SK-N-SH (cell line): Measurements from ENCODE around the gene ANKRD52. TPM values are rescaled to one million over a fixed set of nuclear protein-coding genes. Genes with fewer than 3 reads are reported as not detected.

Source experiments
- CTCF ChIA-PET: fragments of 300-600, 350-600 bp; formaldehyde crosslinking; extraction: SDS; loops from one replicate; lab custom pipeline; 2021; lab: Yijun Ruan, JAX
- POLR2A ChIA-PET: fragments of 350-600 bp; sonication (Branson Sonifier 250); formaldehyde crosslinking; extraction: SDS; loops from one replicate; lab custom pipeline; 2020; ENCODE audit warnings: antibody characterized with exemption, inconsistent platforms; lab: Yijun Ruan, JAX
- DNase-seq: peaks from one replicate; pipeline ENCODE4 v3.0.0; 2012
- H2AFZ ChIP-seq: fragments of 200-600 bp; sonication (generic); 2 replicates; pipeline ENCODE4 v1.8.1; 2016; ENCODE audit warnings: antibody characterized with exemption, mild to moderate bottlenecking, low read depth
- H3F3A ChIP-seq: fragments of 200-600 bp; sonication (generic); replicated peaks from 2 replicates; pipeline ENCODE3; 2016; ENCODE audit warnings: antibody characterized with exemption, mild to moderate bottlenecking; ENCODE audit not compliant: insufficient read depth
- H3K27ac ChIP-seq, 2 experiments: fragments of 200-500 bp in 1 of 2; fragments of 200-600 bp in 1 of 2; sonication (Bioruptor generic) in 1 of 2; sonication (generic), shearing (Covaris generic) in 1 of 2; 2 replicates each; pipeline versions ENCODE4 v1.5.1 to v1.6.1; 2014 to 2016; ENCODE audit warnings: low read depth in 2 of 2, inconsistent platforms in 1 of 2, low read length in 1 of 2, mild to moderate bottlenecking in 1 of 2, mixed read lengths in 1 of 2
- H3K27me3 ChIP-seq: fragments of 200-600 bp; sonication (generic), shearing (Covaris generic); 2 replicates; pipeline ENCODE4 v1.6.1; 2016; ENCODE audit warnings: mixed run types; ENCODE audit not compliant: insufficient read depth
- H3K36me3 ChIP-seq, 2 experiments: fragments of 200-500 bp in 1 of 2; fragments of 200-600 bp in 1 of 2; sonication (Bioruptor generic) in 1 of 2; sonication (generic) in 1 of 2; replicated peaks in 1 of 2; 2 replicates each; pipeline versions ENCODE3 to v1.5.1; 2014 to 2016; ENCODE audit warnings: low read length in 1 of 2, mild to moderate bottlenecking in 1 of 2; ENCODE audit not compliant: insufficient read depth in 2 of 2, control insufficient read depth in 1 of 2
- H3K4me1 ChIP-seq, 2 experiments: fragments of 200-500 bp in 1 of 2; fragments of 200-600 bp in 1 of 2; sonication (Bioruptor generic) in 1 of 2; sonication (generic), shearing (Covaris generic) in 1 of 2; 2 replicates each; pipeline versions ENCODE4 v1.5.1 to v1.6.1; 2014 to 2016; ENCODE audit warnings: low read depth in 1 of 2, low read length in 1 of 2, mixed run types in 1 of 2; ENCODE audit not compliant: insufficient read depth in 2 of 2, control insufficient read depth in 1 of 2
- H3K4me2 ChIP-seq: fragments of 200-600 bp; sonication (generic), shearing (Covaris generic); 2 replicates; pipeline ENCODE4 v1.6.1; 2017; ENCODE audit warnings: mixed run types
- H3K4me3 ChIP-seq, 2 experiments: fragments of 200-500 bp in 1 of 2; fragments of 200-600 bp in 1 of 2; sonication (Bioruptor generic) in 1 of 2; sonication (generic), shearing (Covaris generic) in 1 of 2; 2 replicates each; pipeline versions ENCODE4 v1.5.1 to v1.8.1; 2014 to 2016; ENCODE audit warnings: low read depth in 2 of 2, inconsistent platforms in 1 of 2, low read length in 1 of 2, mild to moderate bottlenecking in 1 of 2, mixed read lengths in 1 of 2, moderate library complexity in 1 of 2
- H3K79me2 ChIP-seq: fragments of 200-600 bp; sonication (generic); 2 replicates; pipeline ENCODE4 v1.8.1; 2017; ENCODE audit warnings: mild to moderate bottlenecking; ENCODE audit not compliant: insufficient read depth
- H3K9ac ChIP-seq: fragments of 200-600 bp; sonication (generic); 2 replicates; pipeline ENCODE4 v1.6.1; 2017; ENCODE audit warnings: mixed run types
- H3K9me2 ChIP-seq: fragments of 200-600 bp; sonication (generic); 2 replicates; pipeline ENCODE4 v1.6.1; 2017; ENCODE audit warnings: mixed run types
- H3K9me3 ChIP-seq: fragments of 200-600 bp; sonication (generic); 2 replicates; pipeline ENCODE4 v1.6.1; 2017; ENCODE audit warnings: mixed run types, mild to moderate bottlenecking, moderate library complexity
- H4K20me1 ChIP-seq: fragments of 200-600 bp; sonication (generic); 2 replicates; pipeline ENCODE4 v1.6.1; 2017; ENCODE audit warnings: mild to moderate bottlenecking, mixed run types; ENCODE audit not compliant: insufficient read depth
- ELF1 ChIP-seq: IDR thresholded peaks from 2 replicates; pipeline ENCODE4 v1.4.0; 2012
- EP300 ChIP-seq, 2 experiments: IDR thresholded peaks; 2 replicates each; pipeline versions ENCODE4 v1.4.0 to v1.6.1; 2012; ENCODE audit warnings: borderline replicate concordance in 1 of 2, low read depth in 1 of 2, low read length in 1 of 2
- FOXJ3 ChIP-seq: sonication (generic); formaldehyde crosslinking; IDR thresholded peaks from 2 replicates; pipeline ENCODE4 v1.5.1; 2020; ENCODE audit warnings: mild to moderate bottlenecking, missing genetic modification reagents
- FOXM1 ChIP-seq: IDR thresholded peaks from 2 replicates; pipeline ENCODE4 v1.4.0; 2012; ENCODE audit warnings: low read depth, mild to moderate bottlenecking
- GABPA ChIP-seq: IDR thresholded peaks from 2 replicates; pipeline ENCODE4 v1.4.0; 2012; ENCODE audit warnings: low read depth, mild to moderate bottlenecking
- JUND ChIP-seq: IDR thresholded peaks from 2 replicates; pipeline ENCODE4 v1.4.0; 2012
- MXI1 ChIP-seq: IDR thresholded peaks from 2 replicates; pipeline ENCODE4 v1.6.1; 2012; ENCODE audit warnings: mild to moderate bottlenecking, low read depth, low read length, improper control_type of control experiment
- POLR2AphosphoS5 ChIP-seq: IDR thresholded peaks from 2 replicates; pipeline ENCODE4 v1.6.1; 2012; ENCODE audit warnings: low read depth, low read length
- RAD21 ChIP-seq: IDR thresholded peaks from 2 replicates; pipeline ENCODE4 v1.6.1; 2012; ENCODE audit warnings: mild to moderate bottlenecking, low read length
- RCOR1 ChIP-seq: fragments of 150-350 bp; IDR thresholded peaks from 2 replicates; pipeline ENCODE4 v1.6.1; 2017; ENCODE audit warnings: antibody characterized with exemption, low read length
- RXRA ChIP-seq: IDR thresholded peaks from 2 replicates; pipeline ENCODE4 v1.4.0; 2012; ENCODE audit warnings: low read depth, mild to moderate bottlenecking, borderline replicate concordance
- SIN3A ChIP-seq: IDR thresholded peaks from 2 replicates; pipeline ENCODE4 v1.6.1; 2012; ENCODE audit warnings: low read depth, mild to moderate bottlenecking, low read length, moderate library complexity, borderline replicate concordance
- SMC3 ChIP-seq: IDR thresholded peaks from 2 replicates; pipeline ENCODE4 v1.6.1; 2012; ENCODE audit warnings: low read depth, low read length, improper control_type of control experiment
- TCF12 ChIP-seq: IDR thresholded peaks from 2 replicates; pipeline ENCODE4 v1.4.0; 2012
- YY1 ChIP-seq: IDR thresholded peaks from 2 replicates; pipeline ENCODE4 v1.4.0; 2012; ENCODE audit warnings: low read depth, mild to moderate bottlenecking
- ZBTB33 ChIP-seq: IDR thresholded peaks from 2 replicates; pipeline ENCODE4 v1.4.0; 2012; ENCODE audit warnings: low read depth, borderline replicate concordance
- WGBS: methylation state at CpG from one replicate; pipeline ENCODE4 v1.1.6; 2017; ENCODE audit warnings: low lambda C conversion rate; 5-methylcytosine and 5-hydroxymethylcytosine counted together
- polyA plus RNA-seq, 3 experiments: library from polyadenylated mRNA; depleted of rRNA; stranded (reverse); fragments of >200 nt; gene quantifications; 2 replicates each; pipeline ENCODE4 v1.2.3, GENCODE V29; 2012
- TF ChIP-seq, protein P1 (sequence below): IDR thresholded peaks from 2 replicates; pipeline ENCODE4 v1.6.1; 2012; ENCODE audit warnings: mild to moderate bottlenecking, low read depth, low read length, moderate library complexity
- TF ChIP-seq, protein P2 (sequence below): IDR thresholded peaks from 2 replicates; pipeline ENCODE4 v1.4.0; 2012; ENCODE audit warnings: low read depth

The ANKRD52 gene
- polyA plus RNA-seq, 1 of the 3 experiments (the other 2 are of a cell fraction), result 23.4 TPM

- Histone ChIP-seq H3F3A (peaks cover 5% of the 10 kb centered on the region), H3K79me2 (peaks cover 29% of the 10 kb centered on the region; the same call in 1 of the 2 replicates), H3K9me3 (no peaks in the 10 kb centered on the region), H3K9ac (no peak overlapping the region), H2AFZ (no peak overlapping the region), H3K27ac (no peak overlapping the region), H3K9me2 (no peaks in the 10 kb centered on the region)
- ChIA-PET POLR2A (interaction anchor here (0.6 to 1.0 kb wide), 3 partner anchors 12 to 205 kb away, joined by 3 read pairs; no protein-coding TSS in a partner anchor), CTCF (interaction anchor here (1.1 to 3.1 kb wide), 4 partner anchors 10 to 59 kb away, joined by 3 to 24 read pairs (median 6); partner anchors contain the start of genes ANKRD52 and SMARCC2)
- no peak for DNase-seq
- TF ChIP-seq ELF1 (no peak), FOXJ3 (no peak), SIN3A (no peak), YY1 (no peak), ZBTB33 (no peak), GABPA (no peak), TCF12 (no peak), EP300 (IDR thresholded peaks at IDR 0.05; ENCODE audit: borderline replicate concordance in 1 of 2, low read depth in 1 of 2, low read length in 1 of 2) (no peak), MXI1 (no peak), RCOR1 (no peak), POLR2AphosphoS5 (no peak), JUND (no peak), SMC3 (no peak), RXRA (no peak), RAD21 (no peak), FOXM1 (no peak)
- TF ChIP-seq, protein P1, sequence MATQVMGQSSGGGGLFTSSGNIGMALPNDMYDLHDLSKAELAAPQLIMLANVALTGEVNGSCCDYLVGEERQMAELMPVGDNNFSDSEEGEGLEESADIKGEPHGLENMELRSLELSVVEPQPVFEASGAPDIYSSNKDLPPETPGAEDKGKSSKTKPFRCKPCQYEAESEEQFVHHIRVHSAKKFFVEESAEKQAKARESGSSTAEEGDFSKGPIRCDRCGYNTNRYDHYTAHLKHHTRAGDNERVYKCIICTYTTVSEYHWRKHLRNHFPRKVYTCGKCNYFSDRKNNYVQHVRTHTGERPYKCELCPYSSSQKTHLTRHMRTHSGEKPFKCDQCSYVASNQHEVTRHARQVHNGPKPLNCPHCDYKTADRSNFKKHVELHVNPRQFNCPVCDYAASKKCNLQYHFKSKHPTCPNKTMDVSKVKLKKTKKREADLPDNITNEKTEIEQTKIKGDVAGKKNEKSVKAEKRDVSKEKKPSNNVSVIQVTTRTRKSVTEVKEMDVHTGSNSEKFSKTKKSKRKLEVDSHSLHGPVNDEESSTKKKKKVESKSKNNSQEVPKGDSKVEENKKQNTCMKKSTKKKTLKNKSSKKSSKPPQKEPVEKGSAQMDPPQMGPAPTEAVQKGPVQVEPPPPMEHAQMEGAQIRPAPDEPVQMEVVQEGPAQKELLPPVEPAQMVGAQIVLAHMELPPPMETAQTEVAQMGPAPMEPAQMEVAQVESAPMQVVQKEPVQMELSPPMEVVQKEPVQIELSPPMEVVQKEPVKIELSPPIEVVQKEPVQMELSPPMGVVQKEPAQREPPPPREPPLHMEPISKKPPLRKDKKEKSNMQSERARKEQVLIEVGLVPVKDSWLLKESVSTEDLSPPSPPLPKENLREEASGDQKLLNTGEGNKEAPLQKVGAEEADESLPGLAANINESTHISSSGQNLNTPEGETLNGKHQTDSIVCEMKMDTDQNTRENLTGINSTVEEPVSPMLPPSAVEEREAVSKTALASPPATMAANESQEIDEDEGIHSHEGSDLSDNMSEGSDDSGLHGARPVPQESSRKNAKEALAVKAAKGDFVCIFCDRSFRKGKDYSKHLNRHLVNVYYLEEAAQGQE, result no peak
- TF ChIP-seq, protein P2, sequence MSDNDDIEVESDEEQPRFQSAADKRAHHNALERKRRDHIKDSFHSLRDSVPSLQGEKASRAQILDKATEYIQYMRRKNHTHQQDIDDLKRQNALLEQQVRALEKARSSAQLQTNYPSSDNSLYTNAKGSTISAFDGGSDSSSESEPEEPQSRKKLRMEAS, result no peak
- TF ChIP-seq, all 33 proteins: peak for 0
- Histone ChIP-seq H4K20me1 (0 out of 2 replicates have a peak, but pooled peaks cover 6% of the 10 kb centered on the region), H3K4me3 (no peak overlapping the region), H3K27me3 (no peaks in the 10 kb centered on the region), H3K4me2 (no peak overlapping the region), H3K4me1 (no peaks in the 10 kb centered on the region), H3K36me3 (peaks cover 68 to 71% of the 10 kb centered on the region in 2 experiments)
- WGBS, result 97% methylated on average over 6 of the region's 8 CpGs
These were observed 9.5 kb downstream of the ANKRD52 start for GRCh38 chr12:56248711-56249110.
